ENCODE data around the gene TRMO.

- TF ChIP-seq, protein P1, sequence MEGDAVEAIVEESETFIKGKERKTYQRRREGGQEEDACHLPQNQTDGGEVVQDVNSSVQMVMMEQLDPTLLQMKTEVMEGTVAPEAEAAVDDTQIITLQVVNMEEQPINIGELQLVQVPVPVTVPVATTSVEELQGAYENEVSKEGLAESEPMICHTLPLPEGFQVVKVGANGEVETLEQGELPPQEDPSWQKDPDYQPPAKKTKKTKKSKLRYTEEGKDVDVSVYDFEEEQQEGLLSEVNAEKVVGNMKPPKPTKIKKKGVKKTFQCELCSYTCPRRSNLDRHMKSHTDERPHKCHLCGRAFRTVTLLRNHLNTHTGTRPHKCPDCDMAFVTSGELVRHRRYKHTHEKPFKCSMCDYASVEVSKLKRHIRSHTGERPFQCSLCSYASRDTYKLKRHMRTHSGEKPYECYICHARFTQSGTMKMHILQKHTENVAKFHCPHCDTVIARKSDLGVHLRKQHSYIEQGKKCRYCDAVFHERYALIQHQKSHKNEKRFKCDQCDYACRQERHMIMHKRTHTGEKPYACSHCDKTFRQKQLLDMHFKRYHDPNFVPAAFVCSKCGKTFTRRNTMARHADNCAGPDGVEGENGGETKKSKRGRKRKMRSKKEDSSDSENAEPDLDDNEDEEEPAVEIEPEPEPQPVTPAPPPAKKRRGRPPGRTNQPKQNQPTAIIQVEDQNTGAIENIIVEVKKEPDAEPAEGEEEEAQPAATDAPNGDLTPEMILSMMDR (IDR thresholded peaks at IDR 0.05; ENCODE audit: low read length): no peak
- no peak for TF ChIP-seq EZH2 (IDR thresholded peaks at IDR 0.05; ENCODE audit: borderline replicate concordance, low read length)
Observed at GRCh38 chr9:97936998-97937397, 14.7 kb upstream of the TRMO start.

Measured in OCI-LY1 (cell line).